Heart left ventricle (tissue), 16 donors: Measurements from ENCODE around the gene FABP7. TPM values are rescaled to one million over a fixed set of nuclear protein-coding genes. Genes with fewer than 3 reads are reported as not detected.

Experiments
- ATAC-seq, 4 donors: fragments of 200-7000 bp; cut with Tn5 transposase; one replicate each; pipeline ENCODE4 v1.9.1; 2020 to 2022; ENCODE audit warnings: moderate library complexity in 4 of 4, mild to moderate bottlenecking in 3 of 4, moderate number of reproducible peaks in 1 of 4
- DNase-seq, 5 donors: peaks; one replicate each; pipeline ENCODE4 v3.0.0-alpha.2; 2020
- H3K27ac ChIP-seq, 12 donors: fragments of 200-600 bp; sonication (generic) in 4 of 12; one replicate each; pipeline versions ENCODE4 v1.5.0 to v1.8.0; 2016 to 2022; ENCODE audit warnings: mild to moderate bottlenecking in 2 of 12
- H3K27me3 ChIP-seq, 9 donors: fragments of 200-600 bp; sonication (generic) in 2 of 9; one replicate each; pipeline versions ENCODE4 v1.5.1 to v1.8.0; 2016 to 2022; ENCODE audit warnings: mild to moderate bottlenecking in 3 of 9
- H3K36me3 ChIP-seq, 9 donors: fragments of 200-600 bp; sonication (generic) in 2 of 9; one replicate each; pipeline versions ENCODE4 v1.5.0 to v1.8.0; 2018 to 2022; ENCODE audit warnings: mild to moderate bottlenecking in 2 of 9
- H3K4me1 ChIP-seq, 12 donors: fragments of 200-600 bp; sonication (generic) in 4 of 12; one replicate each; pipeline versions ENCODE4 v1.5.0 to v1.8.0; 2016 to 2022; ENCODE audit warnings: mild to moderate bottlenecking in 3 of 12
- H3K4me3 ChIP-seq, 12 donors: fragments of 200-600 bp; sonication (generic) in 4 of 12; one replicate each; pipeline versions ENCODE4 v1.5.0 to v1.8.0; 2017 to 2022; ENCODE audit warnings: mild to moderate bottlenecking in 9 of 12, moderate library complexity in 4 of 12
- H3K9me3 ChIP-seq, 12 donors: fragments of 200-600 bp; sonication (generic) in 4 of 12; one replicate each; pipeline versions ENCODE4 v1.5.0 to v1.8.0; 2016 to 2022; ENCODE audit warnings: mild to moderate bottlenecking in 1 of 12
- POLR2A ChIP-seq, 2 donors: fragments of 450-650 bp; IDR thresholded peaks; one replicate each; pipeline ENCODE4 v1.6.1; 2017; ENCODE audit warnings: antibody characterized with exemption in 2 of 2, mild to moderate bottlenecking in 2 of 2, moderate library complexity in 2 of 2
- WGBS, 4 donors: extraction: QIAGEN DNeasy Blood & Tissue Kit in 2 of 4; methylation state at CpG; one replicate each; pipeline versions ENCODE4 v1.1.5 to v1.1.7; 2013 to 2018; 5-methylcytosine and 5-hydroxymethylcytosine counted together
- intact Hi-C, 10 donors: fragments of 100-400 bp; cut with DNase I; formaldehyde crosslinking; loops; one replicate each; pipeline versions ENCODE4 v1.11.1 to v1.14.2; 2022
- polyA plus RNA-seq, 2 donors: library from polyadenylated mRNA; stranded (reverse); fragments of 200-250 nt; gene quantifications; one replicate each; pipeline ENCODE4 v1.2.3, GENCODE V29; 2013
- total RNA-seq, 9 donors: library from RNA; depleted of rRNA in 2 of 9; stranded (reverse); fragments of >200 nt in 2 of 9; fragmentation: NEBNext Ultra II Directional in 3 of 9; extraction: Animal tissue kit (Norgen Biotek cat#: 25700) in 3 of 9; gene quantifications; one replicate each; pipeline versions ENCODE4 v1.1.0 to v1.2.4, GENCODE V29; 2016 to 2023
- TF ChIP-seq, protein P1 (sequence below), 12 donors: fragments of 200-600 bp; sonication (generic) in 4 of 12; IDR thresholded peaks; one replicate each; pipeline versions ENCODE4 v1.5.0 to v1.8.0; 2018 to 2022; ENCODE audit warnings: antibody characterized with exemption in 12 of 12, mild to moderate bottlenecking in 5 of 12
- donor health status: ischemic (EF 13 %, LVEDD 7.1; RV severe dilation, severe dysfunction).
- donor health status: healthy with polysubstance abuse.
- donor health status: DM: no; HTN: yes; CAD: no.
- donor health status: DM: no; HTN: no; CAD: no.
- donor health status: ischemic (EF 25% LVEDD 6.9; RV normal size, moderate dysfunction).
- donor health status: ischemic (EF 25% LVEDD 5.7; RV mildly dilated, moderate dysfunction).
- donor health status: healthy.
- donor health status: DM: yes; HTN: yes; CAD: no.
- donor health status: ischemic (EF 35%, LVEDD 5.7; RV mildly dilated, moderate dysfunction).
- donor health status: nonischemic (EF 11% LVEDD 7.7; RV severe dilation, severe dysfunction).
- donor health status: DM: yes; HTN: yes; CAD: no.
- donor health status: PGD.
- donor health status: ischemic (EF 29% LVEDD 5.4; RV normal size, mild dysfunction).
- donor health status: nonischemic (EF 23%, LVEDD 6.1; RV moderate dilation, normal function).

FABP7 gene
- total and polyA plus RNA-seq, 11 donors: 0.17 to 0.61 TPM; not detected in 9

DNA sequence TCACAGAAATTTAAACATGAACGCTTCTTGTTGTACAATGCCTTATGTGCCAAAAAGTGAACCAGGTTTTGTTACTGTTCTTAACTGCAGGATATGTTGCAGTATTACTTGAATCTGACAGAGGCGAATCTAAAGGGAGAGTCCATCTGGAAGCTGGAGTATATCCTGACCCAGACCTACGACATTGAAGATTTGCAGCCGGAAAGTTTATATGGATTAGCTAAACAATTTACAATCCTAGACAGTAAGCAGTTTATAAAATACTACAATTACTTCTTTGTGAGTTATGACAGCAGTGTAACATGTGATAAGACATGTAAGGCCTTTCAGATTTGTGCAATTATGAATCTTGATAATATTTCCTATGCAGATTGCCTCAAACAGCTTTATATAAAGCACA is 29.5 kb downstream of the FABP7 start:
- Histone ChIP-seq H3K36me3 (peaks cover 0 to 30% (median 11%) of the 10 kb centered on the region in 9 donors), H3K27me3 (no peaks in the 10 kb centered on the region), H3K4me3 (no peak overlapping the region), H3K9me3 (no peaks in the 10 kb centered on the region), H3K4me1 (no peaks in the 10 kb centered on the region), H3K27ac (no peak overlapping the region)
- intact Hi-C loops: no loop called here
- DNase-seq (no peak), ATAC-seq (no peak)
- no peak for TF ChIP-seq POLR2A (IDR thresholded peaks at IDR 0.05)
- TF ChIP-seq, protein P1, sequence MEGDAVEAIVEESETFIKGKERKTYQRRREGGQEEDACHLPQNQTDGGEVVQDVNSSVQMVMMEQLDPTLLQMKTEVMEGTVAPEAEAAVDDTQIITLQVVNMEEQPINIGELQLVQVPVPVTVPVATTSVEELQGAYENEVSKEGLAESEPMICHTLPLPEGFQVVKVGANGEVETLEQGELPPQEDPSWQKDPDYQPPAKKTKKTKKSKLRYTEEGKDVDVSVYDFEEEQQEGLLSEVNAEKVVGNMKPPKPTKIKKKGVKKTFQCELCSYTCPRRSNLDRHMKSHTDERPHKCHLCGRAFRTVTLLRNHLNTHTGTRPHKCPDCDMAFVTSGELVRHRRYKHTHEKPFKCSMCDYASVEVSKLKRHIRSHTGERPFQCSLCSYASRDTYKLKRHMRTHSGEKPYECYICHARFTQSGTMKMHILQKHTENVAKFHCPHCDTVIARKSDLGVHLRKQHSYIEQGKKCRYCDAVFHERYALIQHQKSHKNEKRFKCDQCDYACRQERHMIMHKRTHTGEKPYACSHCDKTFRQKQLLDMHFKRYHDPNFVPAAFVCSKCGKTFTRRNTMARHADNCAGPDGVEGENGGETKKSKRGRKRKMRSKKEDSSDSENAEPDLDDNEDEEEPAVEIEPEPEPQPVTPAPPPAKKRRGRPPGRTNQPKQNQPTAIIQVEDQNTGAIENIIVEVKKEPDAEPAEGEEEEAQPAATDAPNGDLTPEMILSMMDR (IDR thresholded peaks at IDR 0.05): no peak
- WGBS, 4 donors: 90 to 94% (median 92%) methylated on average over 4 of the region's 4 CpGs

DNA sequence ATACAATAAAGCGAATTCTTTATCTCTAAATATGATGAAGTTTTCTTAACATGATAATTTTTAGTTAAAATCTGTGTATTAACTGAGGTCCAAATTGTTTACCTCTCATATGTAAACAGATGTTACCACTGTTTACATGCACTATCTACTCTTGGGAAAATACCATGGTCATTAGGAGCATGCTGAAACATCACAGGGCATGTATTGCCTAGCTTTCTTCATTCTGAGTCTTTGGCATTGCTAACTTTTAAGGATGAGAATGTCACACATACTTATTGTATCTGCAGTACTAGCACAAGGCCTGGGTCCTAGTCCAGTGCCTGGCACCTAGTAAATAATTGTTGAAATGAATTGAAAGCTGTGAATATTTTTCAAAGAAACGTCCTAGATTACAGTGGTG is 30.2 kb downstream of the FABP7 start:
- no peaks in the 10 kb centered on the region for H3K4me1 ChIP-seq
- H3K9me3 ChIP-seq: no peaks in the 10 kb centered on the region
- H3K27ac ChIP-seq: no peak overlapping the region
- TF ChIP-seq, protein P1 (IDR thresholded peaks at IDR 0.05): no peak
- TF ChIP-seq POLR2A (IDR thresholded peaks at IDR 0.05): no peak
- H3K36me3 ChIP-seq: peaks cover 0 to 27% (median 11%) of the 10 kb centered on the region in 9 donors
- WGBS, 4 donors: 90 to 95% (median 93%) methylated on average over 2 of the region's 2 CpGs
- no peaks in the 10 kb centered on the region for H3K27me3 ChIP-seq
- ATAC-seq (no peak), DNase-seq (no peak)
- intact Hi-C loops: no loop called here
- no peak overlapping the region for H3K4me3 ChIP-seq

DNA sequence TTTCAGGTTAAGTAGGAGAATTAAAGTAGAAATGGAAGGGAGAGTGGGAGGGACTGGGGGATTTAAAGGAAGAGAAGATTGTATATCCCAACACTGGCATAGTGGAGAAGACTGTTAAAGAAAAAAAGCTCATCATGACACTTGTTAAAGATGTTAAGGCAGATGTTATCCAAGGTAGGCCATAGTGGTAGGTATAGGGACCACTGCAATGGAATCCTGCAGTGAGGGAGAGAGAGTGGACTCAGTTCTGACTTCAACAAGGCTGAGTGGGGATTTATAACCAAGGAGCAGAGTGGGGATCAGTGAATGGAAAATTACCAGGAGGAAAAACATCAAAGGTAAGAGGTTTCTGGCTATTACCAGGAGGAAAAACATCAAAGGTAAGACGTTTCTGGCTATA is 30.7 kb downstream of the FABP7 start:
- TF ChIP-seq POLR2A (IDR thresholded peaks at IDR 0.05): no peak
- TF ChIP-seq, protein P1 (IDR thresholded peaks at IDR 0.05): no peak
- Histone ChIP-seq H3K4me3 (no peak overlapping the region), H3K4me1 (no peaks in the 10 kb centered on the region), H3K36me3 (peaks cover 0 to 22% (median 8%) of the 10 kb centered on the region in 9 donors), H3K27ac (no peak overlapping the region), H3K9me3 (no peaks in the 10 kb centered on the region), H3K27me3 (no peaks in the 10 kb centered on the region)
- DNase-seq (no peak), ATAC-seq (no peak)
- intact Hi-C loops: no loop called here
- 66 to 86% (median 77%) methylated on average over 1 of the region's 1 CpG for WGBS, 4 donors

DNA sequence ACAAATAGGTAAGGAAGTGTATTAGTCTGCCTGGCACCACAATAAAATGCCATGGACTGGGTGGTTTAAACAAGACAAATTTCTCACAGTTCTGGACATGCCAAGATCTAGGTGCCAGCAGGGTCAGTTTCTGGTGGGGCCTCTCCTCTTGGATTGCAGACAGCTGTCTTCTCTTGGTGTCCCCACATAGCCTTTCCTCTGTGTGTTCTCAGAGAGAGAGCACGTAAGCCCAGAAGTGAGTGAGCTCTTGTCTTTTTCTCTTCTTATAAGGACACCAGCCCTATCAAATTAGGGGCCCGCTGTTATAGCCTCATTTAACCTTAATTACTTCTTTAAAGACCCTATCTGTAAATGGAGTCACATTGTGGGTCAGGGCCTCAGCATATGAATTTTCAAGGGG is 37.8 kb downstream of the FABP7 start:
- Histone ChIP-seq H3K27me3 (no peaks in the 10 kb centered on the region), H3K9me3 (no peaks in the 10 kb centered on the region), H3K27ac (no peak overlapping the region), H3K4me3 (no peak overlapping the region), H3K4me1 (no peaks in the 10 kb centered on the region), H3K36me3 (no peaks in the 10 kb centered on the region)
- DNase-seq: no peak
- TF ChIP-seq, protein P1 (IDR thresholded peaks at IDR 0.05): no peak
- TF ChIP-seq POLR2A (IDR thresholded peaks at IDR 0.05): no peak
- intact Hi-C loops: no loop called here
- WGBS, 4 donors: 68 to 98% (median 83%) methylated on average over 2 of the region's 2 CpGs
- ATAC-seq: no peak
